ENCODE measurements around the gene BTN1A1. TPM values are rescaled to one million over a fixed set of nuclear protein-coding genes. Genes with fewer than 3 reads are reported as not detected.
"Not testable (repeated sequence)": the region's sequence is repeated elsewhere in the genome, so short reads cannot be mapped to it uniquely, and the experiment has no call there.

The BTN1A1 gene
- total RNA-seq, 2 donors from 2014 or later: not detected

DNA sequence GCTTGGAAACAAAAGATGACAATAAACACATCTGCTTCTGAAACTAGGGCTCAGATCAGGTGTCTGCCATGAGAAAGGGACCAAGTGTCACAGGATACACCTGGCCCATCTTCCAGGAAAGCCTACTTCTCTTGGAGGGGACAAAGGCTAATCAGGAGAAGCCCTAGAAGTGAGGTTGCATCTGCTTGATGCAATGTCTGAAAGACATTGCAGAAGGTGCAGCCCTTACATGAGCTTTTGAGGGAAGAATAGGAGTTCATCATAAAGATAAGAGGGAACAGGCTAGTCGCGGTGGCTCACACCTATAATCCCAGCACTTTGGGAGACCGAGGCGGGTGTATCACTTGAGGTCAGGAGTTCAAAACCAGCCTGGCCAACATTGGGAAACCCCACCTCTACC, 2.5 kb upstream of the BTN1A1 start:
- ATAC-seq (no peak), DNase-seq (no peak)
- intact Hi-C loops (cut with DNase I, micrococcal nuclease): no loop called here

GRCh38 chr6:26501482-26501986, 1.4 kb downstream of the BTN1A1 start:
- DNase-seq (peak; percentile 29 to 51), ATAC-seq (peak; percentile 56)
- intact Hi-C loops (cut with DNase I, micrococcal nuclease): no loop called here

DNA sequence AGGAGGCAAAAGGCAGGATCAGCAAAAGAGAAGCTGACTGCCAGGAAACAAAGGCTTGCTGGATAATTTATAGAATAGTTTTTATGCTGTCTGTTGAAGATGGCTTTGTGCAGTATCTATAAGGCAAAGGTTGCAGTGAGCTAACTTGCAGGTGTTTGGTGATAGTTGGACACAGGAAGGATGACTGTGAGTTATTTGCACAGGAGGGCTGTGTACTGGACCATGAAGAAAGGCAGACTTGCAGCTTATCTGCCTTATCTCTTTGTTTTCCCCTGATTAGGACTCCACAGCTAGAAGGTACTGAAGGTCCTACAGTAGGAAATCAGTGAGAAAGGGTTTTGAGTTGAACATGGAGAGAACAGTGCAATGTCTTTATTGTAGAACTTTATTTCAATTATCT, 2.1 kb downstream of the BTN1A1 start:
- intact Hi-C loops (cut with DNase I, micrococcal nuclease): no loop called here
- peak; percentile 49 for ATAC-seq
- DNase-seq: no peak

DNA sequence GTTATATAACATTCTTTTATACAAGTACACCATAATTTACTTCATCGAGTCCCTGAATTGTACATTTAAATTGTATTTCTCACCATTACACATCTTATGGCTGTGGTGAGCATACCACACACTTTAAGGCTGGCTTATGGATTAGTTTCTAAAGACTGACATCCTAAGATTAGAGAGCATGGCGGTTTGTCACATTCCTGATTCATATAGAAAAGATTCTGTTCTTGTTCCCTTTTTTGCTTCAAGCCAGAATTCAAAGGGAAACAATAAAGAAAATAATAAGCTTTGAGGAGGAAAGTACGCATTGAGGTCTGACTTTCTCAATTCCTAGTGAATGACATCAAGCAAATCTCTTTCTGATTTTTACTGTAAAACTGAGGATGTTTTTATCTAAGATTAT, 2.5 kb downstream of the BTN1A1 start:
- ATAC-seq (no peak), DNase-seq (no peak)
- intact Hi-C loops (cut with DNase I, micrococcal nuclease): no loop called here

DNA sequence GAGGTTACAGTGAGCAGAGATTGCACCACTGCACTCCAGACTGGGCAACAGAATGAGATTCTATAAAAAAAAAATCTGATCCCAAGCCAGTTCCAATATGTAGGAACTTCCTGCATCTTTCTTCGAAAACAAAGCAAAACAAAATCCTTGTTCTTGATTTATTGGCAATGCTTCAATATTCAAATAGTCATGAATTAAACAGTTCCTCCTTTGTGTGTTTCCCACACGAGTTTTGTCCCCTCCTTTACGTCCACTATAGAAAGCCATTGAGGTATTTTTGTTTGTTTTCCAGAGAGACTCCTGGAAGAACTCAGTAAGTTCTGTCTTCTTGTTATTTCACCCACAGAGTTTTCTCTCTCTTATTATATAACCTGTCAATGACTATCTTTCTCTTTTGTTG, 7.6 kb downstream of the BTN1A1 start:
- intact Hi-C loops (cut with DNase I, micrococcal nuclease): no loop called here
- ATAC-seq (no peak), DNase-seq (no peak)

DNA sequence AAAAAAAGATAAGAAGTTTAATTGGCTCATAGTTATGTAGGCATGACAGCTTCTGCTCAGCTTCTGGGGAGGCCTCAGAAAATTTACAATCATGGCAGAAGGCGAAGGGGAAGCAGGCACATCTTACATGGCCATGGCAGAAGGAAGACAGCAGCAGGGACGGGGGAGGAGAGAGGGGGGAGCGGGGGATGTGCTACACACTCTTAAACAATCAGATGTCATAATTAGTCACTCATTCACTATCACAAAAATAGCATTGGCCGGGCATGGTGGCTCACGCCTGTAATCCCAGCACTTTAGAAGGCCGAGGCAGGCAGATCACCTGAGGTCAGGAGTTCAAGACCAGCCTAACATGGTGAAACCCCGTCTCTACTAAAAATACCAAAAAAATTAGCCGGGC, 10.9 kb downstream of the BTN1A1 start:
- DNase-seq; ATAC-seq; intact Hi-C loops (cut with DNase I, micrococcal nuclease): not testable (repeated sequence)

DNA sequence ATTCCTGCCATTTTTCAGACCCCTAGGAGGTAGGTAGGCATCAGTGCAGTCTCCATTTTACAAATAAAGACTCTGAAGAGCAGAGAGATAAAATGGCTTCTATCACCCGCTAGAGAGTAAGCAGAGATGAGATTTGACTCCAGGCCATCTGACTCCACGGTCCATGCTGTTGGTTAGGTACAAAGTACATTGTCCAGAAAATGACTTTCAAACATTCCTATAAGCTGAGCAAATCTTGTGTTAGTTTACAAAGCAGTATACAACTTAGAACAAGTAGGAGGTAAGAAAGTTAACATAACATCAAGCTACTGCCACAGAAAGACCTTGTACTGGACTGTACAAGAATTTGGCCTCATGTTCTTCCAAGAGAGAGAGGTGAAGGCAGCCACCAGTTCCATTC, 14.9 kb downstream of the BTN1A1 start:
- intact Hi-C loops (cut with DNase I, micrococcal nuclease): no loop called here
- ATAC-seq: no peak
- no peak for DNase-seq

- ATAC-seq: no peak
- intact Hi-C loops (cut with DNase I, micrococcal nuclease): no loop called here
- no peak for DNase-seq
Measured at GRCh38 chr6:26516481-26517427, 16.7 kb downstream of the BTN1A1 start.

GRCh38 chr6:26519359-26519758, 19.3 kb downstream of the BTN1A1 start:
- intact Hi-C loops (cut with DNase I, micrococcal nuclease): no loop called here
- DNase-seq: no peak
- no peak for ATAC-seq

DNA sequence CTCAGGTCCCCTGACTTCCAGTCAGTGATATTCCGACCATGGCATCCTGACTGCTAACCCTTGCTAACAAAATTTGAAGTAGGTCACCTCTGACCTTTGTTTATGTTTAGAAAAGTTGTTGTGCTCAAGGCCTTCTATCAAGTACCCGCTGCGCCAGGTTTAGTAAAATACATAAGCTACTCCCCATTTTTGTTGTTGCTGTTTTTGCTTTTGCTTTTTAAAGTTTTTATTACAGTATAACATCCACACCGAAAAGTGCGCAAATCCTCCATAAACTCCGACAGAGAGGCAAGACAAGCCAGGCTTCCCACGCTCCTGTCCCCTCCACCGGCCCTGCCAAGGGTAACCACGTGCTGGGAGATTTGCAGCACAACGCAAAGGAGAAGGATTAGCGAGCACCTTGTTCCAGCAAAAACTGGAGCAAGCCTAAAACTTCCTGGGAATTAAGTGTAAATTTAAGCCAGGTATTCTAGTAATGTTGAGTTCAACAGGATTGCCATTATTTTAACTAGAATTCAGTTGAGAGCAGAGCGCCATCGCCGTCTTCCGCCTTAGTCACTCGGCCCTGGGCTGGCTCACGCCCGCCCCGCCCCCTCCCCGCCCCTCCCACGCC, 20.2 kb downstream of the BTN1A1 start:
- intact Hi-C loops (cut with DNase I, micrococcal nuclease): no loop called here
- DNase-seq (peak in 1 of 2 donors; percentile 67), ATAC-seq (peak; percentile 30)

DNA sequence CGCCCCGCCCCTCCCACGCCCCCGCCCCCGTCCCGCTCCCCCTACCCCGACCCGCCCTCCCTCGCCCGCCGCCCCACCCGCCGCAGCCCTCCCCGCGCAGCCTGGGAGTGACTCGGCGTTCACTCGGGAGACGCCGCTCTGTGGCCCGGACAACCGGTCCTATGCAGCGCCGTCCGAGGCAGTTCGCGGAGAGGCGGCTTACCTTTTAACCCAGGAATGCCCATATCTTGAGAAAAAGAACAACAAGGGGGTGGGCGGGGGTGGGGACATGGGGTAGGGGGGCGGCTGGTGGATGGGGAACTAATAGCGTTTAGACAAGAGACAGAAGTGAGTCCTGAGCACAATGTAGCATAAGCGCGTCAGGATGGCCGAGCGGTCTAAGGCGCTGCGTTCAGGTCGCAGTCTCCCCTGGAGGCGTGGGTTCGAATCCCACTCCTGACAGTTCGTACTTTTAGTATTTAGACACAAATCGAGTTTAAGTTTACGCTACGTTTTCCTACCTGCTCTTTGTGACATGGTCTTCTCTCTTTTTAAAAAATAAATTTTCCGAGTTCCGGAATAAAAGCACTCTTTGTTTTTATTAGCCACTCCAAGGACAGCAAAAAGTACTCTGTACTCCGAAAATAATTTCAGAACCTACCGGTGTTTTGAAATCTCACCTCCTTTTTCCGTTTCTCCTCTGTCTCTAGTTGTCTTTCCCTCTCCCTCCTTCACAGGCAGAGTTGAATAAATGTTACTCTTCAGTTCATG, 20.9 kb downstream of the BTN1A1 start:
- intact Hi-C loops (cut with DNase I, micrococcal nuclease): no loop called here
- DNase-seq (peak; percentile 83 to 85), ATAC-seq (peak; percentile 80)

GRCh38 chr6:26521600-26522391, 21.7 kb downstream of the BTN1A1 start:
- ATAC-seq (peak; percentile 87), DNase-seq (peak; percentile 78 to 86)
- intact Hi-C loops (cut with DNase I, micrococcal nuclease): no loop called here

DNA sequence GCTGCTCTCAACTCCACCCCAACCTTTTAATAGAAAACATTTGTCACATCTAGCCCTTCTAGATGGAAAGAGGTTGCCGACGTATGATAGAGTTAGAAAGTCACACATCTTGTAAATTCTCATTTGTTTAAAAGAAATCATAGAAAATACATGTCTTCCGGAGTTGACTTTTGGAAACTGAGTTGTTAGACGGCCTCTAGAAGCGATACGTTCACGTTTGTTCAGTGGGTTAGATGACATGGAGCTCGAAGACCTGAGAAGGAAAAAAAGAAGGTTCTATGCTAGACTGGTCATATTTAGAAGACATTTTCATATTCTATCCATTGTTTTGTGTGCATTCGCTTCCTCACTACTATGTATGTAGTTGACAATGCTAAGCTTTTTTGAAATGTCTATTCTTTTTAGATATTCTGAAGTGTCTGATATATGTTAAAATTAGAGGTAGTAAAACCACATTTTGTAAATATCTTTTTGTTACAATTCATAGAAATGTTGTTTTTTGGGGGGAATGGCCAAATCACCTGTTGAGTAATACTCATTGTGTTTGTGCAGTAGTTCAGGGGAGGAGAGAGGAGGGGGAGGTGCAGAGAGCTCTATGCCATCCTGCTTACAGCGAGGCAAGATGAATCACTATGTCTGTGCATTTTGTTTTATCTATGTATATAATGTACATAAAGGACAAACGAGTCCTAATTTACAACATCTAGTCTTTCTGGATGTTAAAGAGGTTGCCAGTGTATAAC, 22.6 kb downstream of the BTN1A1 start:
- DNase-seq; ATAC-seq; intact Hi-C loops (cut with DNase I, micrococcal nuclease): not testable (repeated sequence)

DNA sequence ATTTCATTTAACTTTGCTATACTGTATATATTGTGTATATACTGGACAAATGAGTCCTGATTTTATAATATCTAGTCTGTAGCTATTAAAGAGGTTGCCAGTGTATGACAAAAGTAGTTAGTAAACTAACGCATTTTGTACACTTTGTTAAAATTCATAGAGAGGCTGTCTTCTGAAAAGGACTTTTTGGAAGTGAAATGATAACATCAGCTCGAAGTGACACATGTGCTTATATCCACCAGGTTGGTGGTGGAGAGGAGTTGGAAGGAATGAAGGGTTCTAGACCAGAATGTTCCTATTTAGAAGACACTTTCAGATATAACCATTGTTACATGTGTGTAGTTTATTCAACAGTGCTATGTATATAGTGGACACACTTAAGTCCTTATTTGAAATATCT, 24.2 kb downstream of the BTN1A1 start:
- not testable (repeated sequence) for DNase-seq

DNA sequence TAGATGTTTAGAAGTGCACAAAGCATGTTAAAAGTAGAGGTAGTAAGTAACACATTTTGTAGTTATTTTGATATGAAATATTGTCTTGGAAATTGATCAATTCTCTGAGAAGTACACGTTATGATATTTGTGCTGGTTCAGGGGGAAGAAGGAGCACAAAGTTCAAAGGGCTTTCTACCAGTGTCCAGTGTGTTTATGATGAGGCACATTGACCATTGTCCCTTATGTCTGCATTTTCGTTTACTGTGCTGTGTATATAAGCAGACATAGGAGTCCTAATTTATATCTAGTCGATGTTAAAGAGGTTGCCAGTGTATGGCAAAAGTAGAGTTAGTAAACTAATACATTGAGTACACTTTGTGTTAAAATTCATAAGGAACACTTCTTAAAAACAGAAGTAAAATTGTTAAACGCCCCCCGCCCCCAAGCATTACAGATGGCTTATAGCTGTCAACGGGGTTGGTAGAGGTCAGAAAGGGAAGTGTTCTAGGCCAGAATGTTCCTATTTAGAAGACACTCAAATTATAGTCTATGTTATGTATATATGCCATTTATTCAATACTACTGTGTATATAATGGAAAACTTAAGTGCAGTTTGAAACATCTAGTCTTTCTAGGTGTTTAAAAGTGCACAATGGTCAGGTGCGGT, 24.7 kb downstream of the BTN1A1 start:
- DNase-seq (no peak), ATAC-seq (no peak)
- intact Hi-C loops (cut with DNase I, micrococcal nuclease): no loop called here

More for the DNA sequence above, 24.2 kb downstream of the BTN1A1 start:
- intact Hi-C loops (cut with DNase I, micrococcal nuclease); ATAC-seq: not testable (repeated sequence)

GRCh38 chr6:26525838-26526237, 25.7 kb downstream of the BTN1A1 start:
- no peak for DNase-seq
- intact Hi-C loops (cut with DNase I, micrococcal nuclease): no loop called here
- ATAC-seq: no peak

- ATAC-seq: no peak
- no peak for DNase-seq
- intact Hi-C loops (cut with DNase I, micrococcal nuclease): no loop called here
Measured at GRCh38 chr6:26526928-26527327, 26.8 kb downstream of the BTN1A1 start.

All from left colon (tissue), 2 donors.